Stimulated activated CD4-positive, alpha-beta T cell treated with anti-CD3 and anti-CD28 coated beads, Interleukin-15, amount 100 ng/mL, for 24 hours (primary cell): Measurements from ENCODE around the gene TMEM218.

Experiments used
- DNase-seq: peaks from one replicate; pipeline ENCODE4 v3.0.0-alpha.2; 2020

TMEM218 gene

DNA sequence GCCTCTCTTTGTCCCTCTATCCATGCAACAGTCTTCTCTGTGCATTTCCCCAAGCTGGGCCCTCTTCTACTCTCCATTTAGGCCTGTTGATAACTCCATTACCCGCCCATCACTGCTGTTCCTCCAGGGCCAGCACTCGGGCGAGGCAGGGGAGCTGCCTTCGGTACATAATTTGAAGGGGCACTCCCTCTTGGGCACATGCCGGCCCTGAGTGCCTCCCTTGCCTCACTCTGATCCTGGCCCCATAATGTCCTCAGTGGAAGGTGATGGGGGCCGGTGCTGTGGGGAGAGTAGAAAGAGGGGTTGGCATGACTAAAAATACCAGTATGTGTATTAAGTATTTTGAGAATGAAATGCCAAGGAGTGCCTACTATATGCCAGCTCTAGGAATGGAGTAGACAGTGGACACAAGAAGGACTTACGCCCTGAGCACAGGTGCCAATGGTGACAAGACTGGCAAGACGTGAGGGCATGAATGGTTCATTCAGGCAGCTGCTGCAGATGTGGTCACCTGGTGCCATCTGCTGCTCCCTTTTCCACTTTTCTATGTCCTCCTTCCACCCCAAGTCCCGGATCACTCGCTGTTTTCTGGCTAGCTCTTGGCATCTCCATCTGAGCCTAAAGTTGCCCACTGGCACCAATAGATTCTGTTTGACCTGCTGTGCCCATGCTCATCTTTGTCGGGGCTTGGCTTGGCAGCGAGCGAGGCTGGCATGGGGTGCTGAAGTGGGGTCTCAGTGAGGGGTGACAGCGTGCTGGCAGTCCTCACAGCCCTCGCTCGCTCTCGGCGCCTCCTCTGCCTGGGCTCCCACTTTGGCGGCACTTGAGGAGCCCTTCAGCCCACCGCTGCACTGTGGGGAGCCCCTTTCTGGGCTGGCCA is 22.6 kb downstream of the TMEM218 start:
- no peak for DNase-seq

DNA sequence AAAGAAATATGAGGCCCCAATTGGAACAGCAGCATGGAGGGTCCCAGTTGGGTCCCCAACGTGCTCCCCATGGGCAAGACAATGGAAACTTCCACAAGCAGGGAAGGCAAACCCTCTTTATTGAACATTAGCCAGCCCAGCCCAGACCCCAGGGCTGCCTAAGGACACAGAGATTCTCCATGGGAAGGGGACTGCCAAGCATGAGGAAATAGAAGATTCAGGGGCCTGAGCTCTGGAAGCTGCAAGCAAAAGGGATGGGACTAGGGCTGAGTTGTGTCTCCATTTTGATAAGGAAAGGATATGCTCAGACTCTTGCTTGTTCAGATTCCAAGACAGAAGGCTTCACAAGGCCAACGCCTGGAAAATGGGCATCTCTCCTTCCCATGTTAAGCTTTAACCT is 23.3 kb downstream of the TMEM218 start:
- DNase-seq: no peak

DNA sequence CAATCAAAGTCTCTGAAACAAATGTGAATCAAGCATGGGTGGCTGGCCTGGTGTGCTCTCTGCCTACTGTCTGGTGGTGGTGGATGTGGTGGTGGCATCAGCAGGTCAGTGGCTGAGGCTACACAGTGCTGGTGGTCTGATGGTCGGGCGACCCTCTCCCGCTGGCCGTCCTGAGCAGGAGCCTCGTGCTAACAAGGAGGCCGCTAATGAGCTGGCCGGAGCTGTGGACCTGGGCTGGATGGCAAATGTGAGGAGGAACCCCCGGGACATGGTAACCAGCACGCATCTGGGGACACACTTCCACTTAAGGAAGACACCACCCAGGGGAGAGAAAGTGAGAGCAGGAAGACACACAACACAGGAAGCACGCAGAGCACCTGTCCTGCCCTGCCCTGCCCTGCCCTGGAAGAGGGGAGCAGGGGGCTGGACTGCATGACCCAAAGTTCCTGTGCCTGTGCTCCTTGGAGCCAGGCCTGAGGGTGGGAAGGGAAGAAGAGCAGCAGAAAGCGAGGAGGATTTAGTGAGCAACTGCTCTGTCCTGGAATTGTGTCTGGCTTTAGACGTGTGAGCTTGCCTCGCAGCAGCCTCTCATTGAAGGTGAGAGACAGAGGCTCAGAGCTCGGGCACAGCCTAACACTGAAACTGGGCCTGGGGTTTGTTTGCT is 24.7 kb downstream of the TMEM218 start:
- no peak for DNase-seq

DNA sequence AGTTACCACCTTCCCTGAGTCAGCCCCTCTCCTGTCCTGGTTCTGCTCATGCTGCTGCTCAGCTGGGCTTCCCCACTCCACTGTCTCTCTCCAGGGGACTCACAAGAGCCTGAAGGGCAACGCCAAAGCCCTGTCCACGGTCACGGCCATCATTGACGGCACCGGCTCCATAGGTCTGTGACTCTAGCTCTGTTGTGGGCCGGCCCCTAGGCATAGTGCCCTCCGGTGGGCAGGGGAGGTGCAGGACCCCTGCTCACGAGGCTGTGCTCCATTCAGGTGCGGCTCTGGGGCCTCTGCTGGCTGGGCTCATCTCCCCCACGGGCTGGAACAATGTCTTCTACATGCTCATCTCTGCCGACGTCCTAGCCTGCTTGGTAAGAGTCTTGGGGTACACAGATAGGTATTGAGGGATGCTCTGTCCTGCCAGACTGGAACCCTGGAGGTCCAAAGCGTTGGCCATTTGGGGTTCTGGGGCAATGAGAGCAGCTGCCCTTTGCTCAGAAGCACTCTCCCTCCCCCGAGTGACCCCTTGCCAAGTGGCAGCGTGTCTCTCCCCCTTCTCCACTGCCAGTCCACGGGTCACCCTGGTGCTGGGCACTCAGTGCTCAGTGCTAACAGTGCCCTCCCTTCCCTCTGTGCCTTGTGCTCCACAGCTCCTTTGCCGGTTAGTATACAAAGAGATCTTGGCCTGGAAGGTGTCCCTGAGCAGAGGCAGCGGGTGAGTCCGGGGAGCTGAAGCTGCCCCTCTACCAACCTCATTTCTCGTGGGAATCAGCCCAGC is 25.9 kb downstream of the TMEM218 start:
- no peak for DNase-seq

DNA sequence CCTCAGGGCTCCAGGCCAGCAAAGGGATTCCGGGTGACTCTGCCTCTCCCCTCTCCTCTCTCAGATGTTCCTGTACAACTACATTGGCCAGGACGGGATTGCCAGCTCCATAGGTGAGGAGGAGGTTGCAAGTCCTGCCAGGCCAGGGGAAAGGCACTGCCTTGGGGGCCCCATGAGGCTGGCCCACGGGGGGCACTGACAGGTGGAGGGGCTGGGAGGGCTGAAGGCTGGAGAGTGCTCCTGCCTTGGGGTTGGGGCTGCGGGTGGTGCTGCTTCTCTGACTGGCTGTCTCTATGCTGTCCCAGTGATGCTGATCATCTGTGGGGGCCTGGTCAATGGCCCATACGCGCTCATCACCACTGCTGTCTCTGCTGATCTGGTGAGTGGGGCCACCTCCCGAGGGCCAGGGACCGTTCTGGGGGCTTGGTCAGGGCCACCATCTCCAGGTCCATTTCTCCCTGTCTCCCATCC is 26.6 kb downstream of the TMEM218 start:
- no peak for DNase-seq

DNA sequence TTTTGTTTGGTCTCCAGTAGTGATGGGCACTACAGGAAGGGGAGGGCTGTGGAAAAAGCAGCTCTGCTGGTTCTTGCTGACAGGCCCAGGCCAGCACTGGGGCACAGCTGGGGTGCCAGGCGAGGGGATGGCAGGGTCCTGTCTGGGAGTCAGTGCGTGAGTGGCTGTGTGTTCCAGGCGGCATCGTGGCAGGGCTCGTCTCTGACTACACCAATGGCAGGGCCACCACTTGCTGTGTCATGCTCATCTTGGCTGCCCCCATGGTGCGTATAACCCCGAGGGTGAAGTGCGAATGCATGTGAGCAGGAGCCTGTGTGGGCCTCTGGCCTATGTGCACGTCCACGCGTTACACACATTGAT is 27.4 kb downstream of the TMEM218 start:
- DNase-seq: no peak

DNA sequence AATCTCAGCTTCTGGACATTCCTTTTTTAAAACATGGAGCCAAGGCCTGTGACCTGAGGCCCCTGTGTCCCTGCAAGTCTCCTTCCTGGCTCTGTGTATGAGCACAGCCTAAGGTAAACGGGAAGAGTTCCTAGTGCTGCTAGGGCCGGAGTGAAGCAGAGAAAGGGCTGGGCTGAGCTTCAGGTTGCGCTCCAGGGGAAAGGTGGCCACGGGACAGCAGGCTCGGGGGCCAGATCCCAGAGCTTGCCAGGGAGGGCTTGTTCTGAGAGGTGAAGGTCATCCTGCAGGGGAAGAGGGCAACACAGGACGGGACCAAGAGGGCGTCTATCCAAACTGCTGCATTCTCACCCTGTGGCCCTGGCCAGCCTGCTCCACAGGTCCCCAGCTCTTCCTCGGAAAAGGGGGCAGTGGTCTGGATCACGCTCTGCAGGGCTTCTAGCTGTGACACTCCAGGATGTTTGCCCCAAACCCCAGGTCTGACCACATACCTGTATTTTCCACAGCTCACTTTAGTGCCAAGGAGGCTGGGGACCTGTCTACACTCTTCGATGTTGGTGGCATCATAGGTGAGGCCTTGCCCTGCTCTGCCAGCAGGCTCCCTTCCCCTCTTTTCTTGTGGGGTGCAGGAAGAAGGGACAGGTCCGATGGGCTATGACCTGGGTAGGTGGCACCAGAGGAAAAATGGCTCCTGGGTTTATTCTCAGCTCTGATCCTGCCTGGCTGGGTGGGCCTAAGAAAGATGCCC is 27.9 kb downstream of the TMEM218 start:
- DNase-seq: no peak

DNA sequence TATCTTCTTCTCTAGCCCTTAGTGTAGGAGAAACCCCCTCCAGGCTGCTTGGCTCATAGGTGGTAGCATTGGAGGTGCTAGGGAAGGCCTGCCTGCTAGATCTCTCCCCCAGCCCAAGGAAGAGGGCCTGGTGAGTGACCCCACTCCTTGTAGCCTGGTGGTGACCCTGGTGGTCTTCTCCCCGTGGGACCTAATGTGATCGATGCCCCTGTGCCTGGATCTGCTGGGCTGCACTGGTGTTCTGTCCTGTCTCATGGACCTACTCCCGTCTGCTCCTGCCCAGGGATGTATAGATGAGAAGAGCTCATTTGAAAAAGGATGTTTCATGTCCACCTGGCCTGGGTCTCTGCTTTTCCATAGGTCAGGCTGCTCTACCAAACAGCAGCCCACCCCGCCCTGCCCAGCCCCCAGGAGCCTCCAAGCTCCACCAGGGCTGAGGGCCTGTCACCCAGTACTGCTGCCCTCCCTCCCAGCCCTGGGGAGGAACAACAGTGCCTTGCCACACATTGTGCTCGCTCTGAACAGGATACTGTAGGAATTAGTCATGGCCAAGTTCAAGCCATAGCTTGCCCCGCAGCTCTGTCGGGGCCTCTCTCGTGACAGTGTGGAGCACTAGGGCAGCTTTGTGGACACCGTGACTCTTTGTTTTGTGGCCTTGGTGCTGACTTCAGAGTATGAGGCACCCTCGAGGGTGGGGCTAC is 28.7 kb downstream of the TMEM218 start:
- DNase-seq: no peak

DNA sequence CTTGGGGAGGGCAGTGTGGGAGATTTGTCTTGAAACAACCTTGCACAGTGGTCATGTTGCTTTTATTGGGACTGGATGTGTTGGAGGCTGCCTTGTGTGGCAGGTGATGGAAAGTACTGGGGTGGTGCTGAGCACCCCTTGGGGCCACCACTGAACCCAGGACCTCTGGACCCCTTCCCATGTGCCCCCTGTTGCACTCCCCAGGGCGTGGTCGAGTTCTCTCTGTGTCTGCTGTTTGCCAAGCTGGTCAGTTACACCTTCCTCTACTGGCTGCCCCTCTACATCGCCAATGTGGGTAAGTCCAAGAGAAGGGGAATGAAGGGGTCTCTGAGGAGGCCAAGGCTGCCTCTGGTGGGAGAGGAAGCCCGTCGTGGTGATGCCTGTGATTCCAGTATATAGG is 29.4 kb downstream of the TMEM218 start:
- DNase-seq: no peak

DNA sequence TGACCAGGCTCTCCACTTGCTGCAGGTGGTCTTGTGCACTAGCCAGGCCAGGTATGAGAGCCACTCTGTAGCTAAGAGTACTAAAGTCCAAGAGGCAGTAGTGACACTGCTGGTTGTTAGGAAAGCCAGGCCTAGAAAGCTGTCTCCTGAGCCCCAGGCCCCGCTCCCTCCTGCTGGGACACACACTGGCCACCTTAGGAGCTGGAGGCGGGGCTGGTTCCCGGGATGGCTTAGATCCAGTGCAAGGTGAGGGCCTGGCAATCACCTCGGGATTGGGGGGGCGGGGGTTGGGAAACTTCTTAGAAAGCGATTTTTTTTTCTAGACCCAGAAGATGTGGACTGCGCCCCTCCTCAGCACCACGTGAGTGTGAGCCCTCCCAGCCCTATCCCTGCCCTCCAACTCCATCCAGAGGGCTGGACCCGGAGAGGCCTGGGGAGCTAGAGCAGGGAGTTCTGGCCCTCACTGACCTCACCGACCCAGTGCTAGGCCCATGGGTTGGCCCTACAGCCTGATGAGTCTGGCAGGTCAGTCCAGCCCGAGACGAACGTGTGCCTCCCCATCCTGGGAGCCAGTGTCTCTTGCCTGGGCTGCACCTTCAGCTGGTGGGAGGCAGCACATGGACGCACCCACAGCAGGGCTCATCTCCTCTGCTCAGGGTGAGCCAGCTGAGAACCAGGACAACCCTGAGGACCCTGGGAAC is 30.2 kb downstream of the TMEM218 start:
- no peak for DNase-seq

DNA sequence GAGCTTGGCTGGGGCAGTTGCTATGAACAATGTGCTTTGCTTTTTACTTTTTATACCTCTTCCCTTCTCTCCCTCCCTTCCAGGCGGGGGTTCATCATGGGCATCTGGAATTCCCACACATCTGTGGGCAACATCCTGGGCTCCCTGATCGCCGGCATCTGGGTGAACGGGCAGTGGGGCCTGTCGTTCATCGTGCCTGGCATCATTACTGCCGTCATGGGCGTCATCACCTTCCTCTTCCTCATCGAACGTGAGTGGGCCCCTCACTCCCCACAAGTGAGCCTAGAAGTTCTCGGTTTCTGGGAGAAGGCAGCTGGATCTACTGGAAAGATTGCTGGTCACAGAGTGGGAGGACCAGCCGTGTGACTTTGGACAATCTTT is 30.9 kb downstream of the TMEM218 start:
- DNase-seq: no peak

DNA sequence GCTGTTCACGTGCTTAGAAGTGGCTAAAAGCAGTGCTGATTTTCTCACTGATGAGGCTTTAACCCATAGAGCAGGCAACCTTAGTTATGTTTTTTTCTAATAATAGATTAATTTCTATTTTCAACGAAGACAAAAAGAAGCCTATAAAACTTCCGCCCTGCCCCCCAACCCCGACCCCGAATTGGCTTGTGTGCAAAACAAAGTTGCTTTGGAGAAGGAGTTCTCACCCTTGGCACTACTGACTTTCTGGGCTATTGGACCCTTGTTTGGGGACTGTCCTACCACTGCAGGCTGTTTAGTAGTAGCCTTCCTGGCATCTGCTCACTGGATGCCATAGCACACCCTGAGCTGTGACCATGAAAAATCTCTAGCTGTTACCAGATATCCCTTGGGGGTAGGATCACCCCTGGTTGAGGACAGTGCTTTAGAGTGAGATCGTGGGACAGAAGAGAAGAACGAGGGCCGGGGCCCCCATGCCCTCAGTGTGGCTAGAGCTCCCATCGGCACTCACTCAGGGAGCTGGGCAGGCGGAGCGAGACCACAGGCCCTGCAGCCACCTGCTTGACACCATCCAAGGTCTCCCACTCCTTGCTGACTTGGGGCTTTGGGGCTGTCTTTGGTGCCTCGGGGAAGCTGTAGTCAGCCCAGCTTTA is 31.4 kb downstream of the TMEM218 start:
- DNase-seq: no peak

DNA sequence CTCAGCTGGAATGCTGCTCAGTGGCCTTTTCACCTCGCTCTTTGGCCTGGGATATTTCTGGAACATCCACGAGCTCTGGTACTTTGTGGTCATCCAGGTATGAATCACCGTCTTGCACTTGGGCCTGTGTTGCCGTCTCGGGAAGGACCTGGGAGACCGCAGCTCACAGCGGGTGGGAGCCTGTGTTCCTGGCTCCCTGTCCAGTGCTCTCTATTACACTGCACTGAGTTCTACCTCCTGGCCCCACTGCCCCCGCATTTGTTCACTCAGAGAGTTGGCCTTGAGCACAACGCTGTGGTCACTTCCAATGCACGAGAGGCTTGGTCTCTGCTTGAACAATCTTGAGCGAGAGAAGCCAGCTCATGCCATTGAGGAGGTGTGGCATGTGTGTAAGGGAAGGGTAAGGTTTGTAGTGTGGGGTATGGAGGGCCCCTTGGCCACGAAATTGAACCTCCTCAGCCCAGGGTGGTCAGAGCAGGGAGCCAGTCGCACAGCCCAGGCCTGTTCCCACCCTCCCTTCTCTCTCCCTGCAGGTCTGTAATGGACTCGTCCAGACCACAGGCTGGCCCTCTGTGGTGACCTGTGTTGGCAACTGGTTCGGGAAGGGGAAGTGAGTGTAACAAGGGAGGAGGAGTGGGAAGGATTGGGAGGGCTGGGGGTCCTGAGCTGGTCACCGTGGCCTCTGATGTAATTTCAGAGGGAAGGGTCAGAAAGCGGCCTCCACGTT is 32.1 kb downstream of the TMEM218 start:
- DNase-seq: no peak

DNA sequence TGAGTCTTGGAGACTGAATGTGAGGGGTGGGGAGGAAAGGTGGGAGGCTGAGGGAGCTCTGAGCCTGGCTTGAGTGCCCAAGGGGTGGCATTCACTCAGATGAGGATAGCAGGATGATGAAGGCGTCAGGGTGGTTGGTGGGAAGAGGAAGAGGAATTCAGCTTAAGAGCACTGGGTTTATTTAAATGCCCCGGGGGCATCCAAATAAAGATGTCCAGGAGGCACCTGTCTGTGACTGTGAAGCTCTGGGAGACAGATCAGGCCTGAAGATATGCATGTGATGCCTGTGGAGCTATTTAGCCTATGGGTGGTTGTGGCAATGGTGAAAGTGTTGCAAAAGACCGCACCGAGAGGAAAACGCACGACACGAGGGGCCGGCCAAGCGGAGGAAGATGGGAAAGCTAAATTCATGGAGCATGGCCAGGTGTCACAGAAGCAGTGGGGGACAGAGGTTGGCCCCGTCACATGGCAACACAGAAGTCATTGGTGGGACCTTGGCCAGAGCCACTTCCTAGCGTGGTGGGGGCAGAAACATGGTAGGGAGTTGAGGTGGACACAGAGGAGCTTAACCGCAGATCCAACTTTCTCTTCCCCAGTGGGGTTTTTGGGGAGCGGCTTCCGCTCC is 32.8 kb downstream of the TMEM218 start:
- DNase-seq: no peak

DNA sequence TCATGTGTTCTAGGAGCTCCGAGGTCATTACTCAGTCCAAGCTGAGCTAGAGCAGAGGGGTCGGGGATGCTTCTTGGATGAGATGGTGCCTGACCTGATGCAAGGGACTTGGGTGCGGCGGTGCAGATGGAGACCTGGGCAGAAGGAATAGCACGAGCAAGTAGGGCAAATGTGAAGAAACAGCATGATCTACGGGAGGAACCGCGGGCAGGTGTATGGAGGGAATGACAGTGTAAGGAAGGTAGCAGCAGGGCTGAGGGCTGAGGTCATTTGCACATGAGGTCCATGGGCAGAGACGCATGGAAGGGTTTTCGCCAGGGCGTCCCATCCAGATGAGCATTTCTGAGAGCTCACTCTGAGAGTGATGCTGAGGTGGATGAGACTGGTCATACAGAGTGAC is 33.4 kb downstream of the TMEM218 start:
- DNase-seq: no peak

DNA sequence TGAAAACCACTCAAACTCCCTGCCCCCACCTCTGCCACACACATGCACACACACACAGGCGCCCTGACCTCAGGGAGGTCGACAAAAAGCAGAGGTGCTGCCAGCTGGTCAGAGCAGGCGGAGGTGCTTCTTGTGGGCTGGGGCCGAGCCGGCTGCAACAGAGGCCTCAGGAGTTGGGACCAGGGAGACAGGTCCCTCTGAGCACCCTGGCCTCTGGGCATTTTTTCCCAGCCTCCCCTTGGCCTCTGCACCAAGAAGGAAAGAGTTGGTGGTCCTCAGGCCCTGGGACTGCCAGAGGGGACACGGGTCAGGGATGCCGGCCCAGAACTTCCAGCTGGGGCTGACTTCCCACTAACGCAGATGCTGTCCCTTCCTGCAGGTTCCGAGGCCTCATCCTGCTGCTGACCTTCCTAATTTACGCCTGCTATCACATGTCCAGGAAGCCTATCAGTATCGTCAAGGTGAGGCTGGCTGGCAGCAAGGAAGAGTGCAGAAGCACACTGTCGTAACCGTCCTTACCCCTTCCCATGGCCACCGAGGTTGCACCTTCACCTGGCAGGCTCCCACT is 35.0 kb downstream of the TMEM218 start:
- no peak for DNase-seq

DNA sequence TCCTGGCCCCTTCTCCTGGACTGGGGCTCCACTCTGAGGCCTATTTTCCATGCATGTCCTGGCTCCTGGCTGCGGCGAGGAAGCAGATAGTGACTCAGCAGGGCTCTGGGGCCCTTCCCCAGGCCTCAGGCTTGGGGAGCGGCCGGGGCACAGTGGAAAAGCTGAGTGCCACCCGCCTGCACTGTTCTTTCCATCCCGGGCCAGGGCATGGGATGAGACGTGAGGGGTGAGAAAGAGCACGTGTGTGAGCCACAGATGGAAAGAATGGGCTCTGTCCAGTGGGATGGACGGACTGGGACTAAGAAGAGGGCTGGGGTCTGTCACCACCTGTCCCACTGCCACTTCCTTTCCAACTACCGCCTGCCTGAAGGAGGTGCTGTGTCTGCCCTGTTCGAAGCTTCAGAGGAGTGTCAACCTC is 35.5 kb downstream of the TMEM218 start:
- no peak for DNase-seq

DNA sequence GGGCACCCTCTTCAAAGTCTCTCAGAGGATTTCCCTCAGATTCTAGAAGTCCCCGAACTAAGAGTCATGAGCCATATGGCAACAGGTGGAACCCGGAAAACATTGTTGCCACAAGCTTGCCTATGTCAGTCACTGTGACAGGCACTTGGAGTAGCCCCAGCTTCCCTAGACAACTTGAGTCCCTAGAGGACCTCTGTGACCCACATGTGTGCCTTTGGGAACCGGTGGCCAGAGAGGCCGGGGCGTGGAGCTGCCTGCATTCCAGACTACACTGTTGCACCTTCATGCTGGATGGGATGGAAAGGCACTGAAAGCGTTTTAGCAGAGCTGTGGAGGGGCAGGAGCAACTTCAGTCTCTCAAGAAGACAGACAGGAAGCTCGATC is 36.2 kb downstream of the TMEM218 start:
- no peak for DNase-seq

DNA sequence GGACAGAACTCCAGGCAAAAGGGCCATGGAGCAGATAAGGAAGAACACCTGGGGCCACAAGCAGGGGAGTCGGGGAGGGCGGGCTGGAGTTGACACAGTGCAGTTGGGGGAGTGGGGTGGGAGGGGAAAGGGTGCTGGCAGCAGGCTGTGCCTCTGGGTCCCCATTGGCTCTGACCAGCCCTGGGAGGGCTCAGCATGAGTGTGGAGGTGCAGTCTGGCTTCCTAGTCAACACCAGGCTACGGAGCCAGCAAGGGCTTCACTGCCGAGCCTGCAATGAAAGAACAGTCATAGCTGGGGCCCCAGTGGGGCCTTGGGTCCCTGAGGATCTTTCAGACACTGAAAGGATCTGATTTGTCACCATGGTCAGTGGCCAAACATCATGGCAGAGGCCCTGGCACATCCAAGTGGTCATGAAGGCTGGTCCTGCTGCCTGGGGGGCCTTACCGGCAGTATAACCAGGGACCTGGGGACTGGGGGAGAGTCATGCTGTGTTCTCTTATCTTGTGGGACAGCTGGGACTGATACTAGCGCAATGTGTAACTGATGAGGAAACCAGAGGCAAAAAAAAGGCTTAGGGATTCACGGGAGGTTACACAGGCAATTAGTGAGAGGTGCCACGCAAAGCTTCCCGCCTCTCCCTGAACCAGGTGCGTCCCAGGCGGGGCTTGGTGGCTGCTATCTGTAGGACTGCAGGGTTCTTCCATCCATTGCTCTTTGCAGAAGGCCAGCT is 36.8 kb downstream of the TMEM218 start:
- no peak for DNase-seq
